Activated CD4-positive, alpha-beta T cell treated with anti-CD3 and anti-CD28 coated beads, Interleukin-2, amount 10 ng/mL, durations not matched to agents 7 days and 5 days (primary cell): ENCODE results near the gene PRM2. TPM values are rescaled to one million over a fixed set of nuclear protein-coding genes. Genes with fewer than 3 reads are reported as not detected.
"Not testable (repeated sequence)": the region's sequence is repeated elsewhere in the genome, so short reads cannot be mapped to it uniquely, and the experiment has no call there.

ENCODE experiments used
- CTCF ChIA-PET: fragments of 350-600 bp; sonication (Branson Sonifier 250); formaldehyde crosslinking; loops from one replicate; lab custom pipeline; 2021; ENCODE audit warnings: antibody characterized with exemption; lab: Charles Lee
- POLR2A ChIA-PET: fragments of 350-600 bp; sonication (Branson Sonifier 250); formaldehyde crosslinking; loops from one replicate; lab custom pipeline; 2021; ENCODE audit warnings: antibody characterized with exemption; lab: Charles Lee
- DNase-seq: peaks from one replicate; pipeline ENCODE4 v3.0.0-alpha.2; 2020
- H3K27ac Mint-ChIP-seq: one replicate; pipeline ENCODE4 v1.8.0; 2021; ENCODE audit warnings: mild to moderate bottlenecking, moderate library complexity, mixed read lengths
- H3K27me3 Mint-ChIP-seq: one replicate; pipeline ENCODE4 v1.8.0; 2021; ENCODE audit warnings: mixed read lengths
- H3K36me3 Mint-ChIP-seq: one replicate; pipeline ENCODE4 v1.8.0; 2021; ENCODE audit warnings: low read depth, mixed read lengths
- H3K4me1 Mint-ChIP-seq: one replicate; pipeline ENCODE4 v1.8.0; 2021; ENCODE audit warnings: mixed read lengths
- H3K4me3 Mint-ChIP-seq: one replicate; pipeline ENCODE4 v1.8.0; 2021; ENCODE audit warnings: mild to moderate bottlenecking, moderate library complexity, mixed read lengths
- H3K9me3 Mint-ChIP-seq: one replicate; pipeline ENCODE4 v1.8.0; 2021; ENCODE audit warnings: mixed read lengths
- total RNA-seq, 2 experiments: library from RNA; stranded (reverse); gene quantifications; one replicate each; pipeline ENCODE4 v1.2.3, GENCODE V29; 2021

PRM2 gene
- total RNA-seq, 2 experiments from 2014 or later = not detected

DNA sequence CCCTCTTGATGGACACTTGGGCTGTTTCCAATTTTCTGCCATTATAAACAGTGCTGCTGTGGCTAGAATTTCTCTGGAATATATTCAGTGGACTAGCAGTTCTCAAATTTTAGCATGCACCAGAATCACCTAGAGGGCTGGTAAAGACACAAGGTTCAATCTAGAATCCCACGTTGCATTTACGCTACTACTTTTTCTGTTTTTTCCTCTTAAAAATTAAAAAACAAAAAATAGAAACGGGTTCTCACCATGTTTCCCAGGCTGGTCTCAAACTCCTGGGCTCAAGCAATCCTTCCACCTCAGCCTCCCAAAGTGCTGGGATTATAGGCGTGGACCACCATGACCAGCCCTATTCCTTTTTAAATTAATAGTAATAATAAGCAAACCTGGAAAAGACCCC is 19.4 kb upstream of the PRM2 start:
- CTCF ChIA-PET = no interaction called here
- H3K36me3 Mint-ChIP-seq = no peaks in the 10 kb centered on the region
- peaks cover 69% of the 10 kb centered on the region for H3K4me1 Mint-ChIP-seq

DNA sequence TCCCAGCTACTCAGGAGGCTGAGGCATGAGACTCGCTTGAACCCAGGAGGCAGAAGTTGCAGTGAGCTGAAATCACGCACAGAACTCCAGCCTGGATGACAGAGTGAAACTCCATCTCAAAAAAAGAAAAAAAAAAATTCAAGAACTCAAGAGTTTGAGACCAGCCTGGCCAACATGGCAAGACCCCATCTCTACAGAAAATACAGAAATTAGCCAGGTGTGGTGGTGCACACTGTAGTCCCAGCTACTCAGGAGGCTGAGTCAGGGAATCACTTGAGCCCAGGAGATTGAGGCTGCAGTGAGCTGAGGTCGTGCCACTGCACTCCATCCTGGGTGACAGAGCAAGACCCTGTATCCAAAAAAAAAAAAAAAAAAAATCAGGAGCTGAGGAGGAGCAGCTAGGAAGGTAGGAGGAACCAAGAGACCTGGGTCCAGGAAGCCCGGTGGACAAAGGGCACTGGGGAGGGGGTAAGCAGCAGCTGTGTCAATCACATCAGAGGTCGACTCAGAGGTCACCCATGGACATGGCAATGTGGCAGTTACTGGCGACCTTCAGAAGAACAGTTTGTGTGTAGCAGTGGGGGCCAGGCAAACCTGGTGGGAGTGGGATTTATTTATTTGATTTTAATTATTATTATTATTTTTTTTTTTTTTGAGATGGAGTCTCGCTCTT is 15.9 kb upstream of the PRM2 start:
- POLR2A ChIA-PET = no interaction called here
- H3K27ac Mint-ChIP-seq = no peak overlapping the region
- no peaks in the 10 kb centered on the region for H3K9me3 Mint-ChIP-seq
- H3K4me3 Mint-ChIP-seq = no peak overlapping the region
- DNase-seq = no peak
- peaks cover 11% of the 10 kb centered on the region for H3K27me3 Mint-ChIP-seq
- peaks cover 2% of the 10 kb centered on the region for H3K36me3 Mint-ChIP-seq
- peaks cover 51% of the 10 kb centered on the region for H3K4me1 Mint-ChIP-seq
- CTCF ChIA-PET = interaction anchor here (0.6 to 1.1 kb wide), 4 partner anchors 29 to 114 kb away, joined by 3 to 5 read pairs (median 4); no protein-coding TSS in a partner anchor

More for the DNA sequence above, 19.4 kb upstream of the PRM2 start:
- Mint-ChIP-seq H3K9me3 (no peaks in the 10 kb centered on the region), H3K27me3 (peaks cover 2% of the 10 kb centered on the region), H3K4me3 (no peak overlapping the region), H3K27ac (peak overlapping the region; percentile 94)
- POLR2A ChIA-PET = no interaction called here
- no peak for DNase-seq

- peaks cover 2% of the 10 kb centered on the region for H3K36me3 Mint-ChIP-seq
- peaks cover 43% of the 10 kb centered on the region for H3K4me1 Mint-ChIP-seq
- ChIA-PET CTCF (no interaction called here), POLR2A (no interaction called here)
- no peaks in the 10 kb centered on the region for H3K9me3 Mint-ChIP-seq
- no peak for DNase-seq
- peaks cover 11% of the 10 kb centered on the region for H3K27me3 Mint-ChIP-seq
- H3K4me3 Mint-ChIP-seq = no peak overlapping the region
- no peak overlapping the region for H3K27ac Mint-ChIP-seq
Measured at GRCh38 chr16:11291091-11291703, 14.9 kb upstream of the PRM2 start.

DNA sequence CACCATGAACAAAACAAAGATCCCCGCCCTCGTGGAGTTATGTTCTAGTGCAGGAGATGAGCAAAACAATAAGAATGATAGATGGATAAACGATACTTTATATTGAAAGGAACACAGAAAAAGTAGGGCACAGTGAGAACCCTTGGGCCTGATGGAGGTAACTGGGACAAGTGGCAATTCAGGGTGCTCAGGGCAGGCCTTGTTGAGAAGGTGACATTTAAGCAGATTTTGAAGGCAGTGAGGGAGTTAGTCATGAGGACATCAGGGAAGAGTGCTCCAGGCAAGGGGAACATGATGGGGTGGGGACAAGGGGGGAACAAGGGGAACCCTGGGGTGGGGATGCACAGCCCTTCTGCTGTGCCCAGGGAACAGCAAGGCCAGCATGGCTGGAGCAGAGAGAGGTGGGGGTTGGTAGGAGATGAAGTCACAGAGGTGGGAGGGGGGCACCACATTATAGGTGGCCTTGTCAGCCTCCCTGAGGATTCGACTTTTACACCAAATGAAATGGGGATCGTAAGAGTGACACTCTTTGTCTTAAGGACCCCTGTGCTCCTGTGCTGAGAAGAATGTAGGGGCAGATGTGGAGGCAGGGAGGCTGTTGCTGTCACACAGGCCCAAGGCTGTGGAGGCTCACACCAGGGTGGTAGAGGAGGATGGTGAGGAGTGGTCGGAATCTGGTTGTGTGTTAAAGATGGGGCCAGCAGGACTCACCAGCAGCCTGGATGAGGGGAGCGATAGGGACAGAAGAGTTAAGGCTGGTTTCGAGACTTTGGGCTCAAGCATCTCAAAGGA is 14.0 kb upstream of the PRM2 start:
- Mint-ChIP-seq H3K36me3 (peaks cover 2% of the 10 kb centered on the region), H3K27me3 (peaks cover 11% of the 10 kb centered on the region), H3K4me1 (peaks cover 45% of the 10 kb centered on the region), H3K4me3 (no peak overlapping the region), H3K27ac (no peak overlapping the region), H3K9me3 (peaks cover 3% of the 10 kb centered on the region)
- ChIA-PET CTCF (no interaction called here), POLR2A (no interaction called here)
- DNase-seq = no peak

DNA sequence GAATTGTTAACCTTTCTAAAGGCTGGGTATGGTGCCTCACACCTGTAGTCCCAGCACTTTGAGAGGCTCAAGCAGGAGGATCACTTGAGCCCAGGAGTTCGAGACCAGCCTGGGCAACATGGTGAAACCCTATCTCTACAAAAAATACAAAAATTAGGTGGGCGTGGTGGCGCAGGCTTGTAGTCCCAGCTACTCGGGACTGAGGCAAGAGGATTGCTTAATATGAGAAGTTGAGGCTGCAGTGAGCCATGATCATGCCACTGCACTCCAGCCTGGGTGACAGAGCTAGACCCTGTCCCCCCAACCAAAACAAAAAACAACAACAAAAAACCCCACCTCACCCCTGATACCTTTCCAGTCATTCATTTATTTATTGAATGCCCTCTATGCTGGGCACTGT is 13.4 kb upstream of the PRM2 start:
- CTCF ChIA-PET = interaction anchor here (1.5 kb wide), 1 partner anchor 9 kb away, joined by 4 read pairs; no protein-coding TSS in a partner anchor
- H3K36me3 Mint-ChIP-seq, H3K9me3 Mint-ChIP-seq, H3K27ac Mint-ChIP-seq, H3K4me3 Mint-ChIP-seq, H3K27me3 Mint-ChIP-seq, POLR2A ChIA-PET, DNase-seq: not testable (repeated sequence)
- peaks cover 39% of the 10 kb centered on the region for H3K4me1 Mint-ChIP-seq

- H3K9me3 Mint-ChIP-seq = peaks cover 3% of the 10 kb centered on the region
- peaks cover 2% of the 10 kb centered on the region for H3K36me3 Mint-ChIP-seq
- CTCF ChIA-PET = interaction anchor here (1.5 kb wide), 1 partner anchor 9 kb away, joined by 4 read pairs; no protein-coding TSS in a partner anchor
- H3K4me1 Mint-ChIP-seq = peaks cover 35% of the 10 kb centered on the region
- no peak for DNase-seq
- POLR2A ChIA-PET = no interaction called here
- H3K27ac Mint-ChIP-seq = no peak overlapping the region
- no peak overlapping the region for H3K4me3 Mint-ChIP-seq
- peaks cover 10% of the 10 kb centered on the region for H3K27me3 Mint-ChIP-seq
Measured at GRCh38 chr16:11289202-11289601, 12.9 kb upstream of the PRM2 start.

DNA sequence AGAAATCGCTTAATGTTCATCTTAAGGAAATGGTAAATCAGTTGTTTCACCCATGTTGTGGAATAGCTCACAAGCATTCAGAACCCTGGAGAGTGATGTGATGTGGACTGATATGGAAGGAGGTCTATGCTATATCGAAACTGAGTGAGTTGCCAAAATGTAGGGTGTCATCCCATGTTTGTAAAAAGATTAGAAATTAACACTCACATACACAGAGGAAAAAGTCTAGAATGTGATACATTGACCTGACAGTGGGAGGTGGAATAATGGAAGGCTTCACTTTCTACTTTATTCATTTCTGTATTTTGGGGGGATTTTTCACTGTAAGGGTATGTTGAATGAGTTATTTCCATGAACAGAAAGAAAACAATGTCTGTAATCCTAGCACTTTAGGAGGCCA is 9.6 kb upstream of the PRM2 start:
- POLR2A ChIA-PET = no interaction called here

DNA sequence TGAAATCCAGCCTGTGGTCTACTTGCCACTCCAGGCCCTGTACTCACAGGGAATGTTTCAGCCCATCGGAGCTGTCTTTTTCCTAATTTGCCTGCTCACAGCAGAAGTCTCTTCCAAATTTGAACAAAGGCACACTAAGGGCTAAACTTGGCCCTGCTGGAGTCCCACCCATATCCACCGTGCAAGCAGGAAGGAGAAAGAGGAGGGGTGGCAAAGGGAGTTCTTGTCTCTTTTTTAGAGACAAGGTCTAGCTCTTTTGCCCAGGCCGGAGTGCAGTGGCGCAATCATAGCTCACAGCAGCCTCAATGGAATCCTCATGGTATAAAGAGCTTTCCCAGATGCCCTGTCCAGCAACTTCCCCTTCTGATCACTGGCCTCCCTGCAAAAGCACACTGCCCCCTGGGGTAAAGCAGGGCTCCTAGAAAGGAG is 7.6 kb upstream of the PRM2 start:
- CTCF ChIA-PET = interaction anchor here (0.7 to 1.3 kb wide), 5 partner anchors 14 to 528 kb away, joined by 3 read pairs; no protein-coding TSS in a partner anchor
- no peak overlapping the region for H3K27ac Mint-ChIP-seq
- peaks cover 13% of the 10 kb centered on the region for H3K27me3 Mint-ChIP-seq
- H3K4me1 Mint-ChIP-seq = peaks cover 22% of the 10 kb centered on the region
- peaks cover 3% of the 10 kb centered on the region for H3K9me3 Mint-ChIP-seq
- no peak for DNase-seq
- POLR2A ChIA-PET = no interaction called here
- H3K4me3 Mint-ChIP-seq = no peak overlapping the region
- no peaks in the 10 kb centered on the region for H3K36me3 Mint-ChIP-seq

More for the DNA sequence above, 9.6 kb upstream of the PRM2 start:
- CTCF ChIA-PET = interaction anchor here (0.6 kb wide), 1 partner anchor 126 kb away, joined by 3 read pairs; no protein-coding TSS in a partner anchor
- Mint-ChIP-seq H3K4me3 (no peak overlapping the region), H3K36me3 (peaks cover 2% of the 10 kb centered on the region), H3K9me3 (peaks cover 3% of the 10 kb centered on the region), H3K4me1 (peaks cover 22% of the 10 kb centered on the region), H3K27ac (peak overlapping the region; percentile 31), H3K27me3 (peaks cover 17% of the 10 kb centered on the region)
- no peak for DNase-seq

GRCh38 chr16:11280616-11281522 is 4.6 kb upstream of the PRM2 start, which contains the start of gene PRM1:
Gene PRM1, minus strand, starts transcription at chr16:11281330. Its CDS starts 92 bp downstream, at chr16:11281238.
- Mint-ChIP-seq H3K4me3 (no peak within 1 kb of the TSS), H3K27me3 (peaks cover 7% of the 10 kb centered on the region), H3K9me3 (peaks cover 2% of the 10 kb centered on the region), H3K4me1 (peaks cover 17% of the 10 kb centered on the region), H3K36me3 (no peaks in the 10 kb centered on the region), H3K27ac (no peak within 1 kb of the TSS)
- DNase-seq = no peak
- CTCF ChIA-PET = no interaction called here
- POLR2A ChIA-PET = no interaction called here

DNA sequence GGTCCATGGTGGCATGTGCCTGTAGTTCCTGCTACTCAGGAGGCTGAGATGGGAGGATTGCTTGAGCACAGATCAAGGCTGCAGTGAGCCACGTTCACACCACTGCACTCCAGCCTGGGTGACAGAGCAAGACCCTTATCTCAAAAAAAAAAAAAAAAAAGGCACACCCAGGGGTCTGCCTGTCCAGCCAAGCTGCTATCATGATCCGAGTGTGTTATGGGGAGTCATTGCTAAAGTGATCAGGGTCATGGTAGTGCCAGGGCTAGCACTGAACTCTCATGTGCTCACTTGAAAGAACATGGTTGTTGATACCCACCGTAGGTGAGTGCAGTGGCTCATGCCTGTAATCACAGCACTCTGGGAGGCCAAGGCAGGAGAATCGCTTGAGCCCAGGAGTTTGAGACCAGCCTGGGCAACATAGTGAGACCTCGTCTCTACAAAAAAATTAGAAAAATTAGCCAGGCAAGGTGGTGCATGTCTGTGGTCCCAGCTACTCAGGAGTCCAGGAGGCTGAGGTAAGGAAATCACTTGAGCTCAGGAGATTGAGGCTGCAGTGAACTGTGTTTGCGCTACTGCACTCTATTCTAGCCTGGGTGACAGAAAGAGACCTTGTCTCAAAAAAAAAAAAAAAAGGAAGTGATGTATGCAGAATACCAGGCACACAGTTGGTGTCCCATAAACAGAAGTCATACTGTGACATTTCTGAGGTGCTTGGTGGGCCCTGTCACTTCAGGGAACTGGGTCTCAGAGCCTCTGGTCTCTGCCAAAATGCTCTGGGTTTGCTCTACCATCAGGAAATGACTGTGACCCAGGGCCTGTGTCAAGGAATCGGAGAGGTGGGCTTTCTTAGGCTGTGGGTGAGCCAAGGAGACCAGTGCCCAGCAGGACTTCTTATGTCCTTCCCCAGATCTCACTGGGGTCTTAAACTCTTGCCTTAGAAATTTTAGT is 2.7 kb upstream of the PRM2 start:
- CTCF ChIA-PET = interaction anchor here (1.3 to 1.5 kb wide), 3 partner anchors 10 to 77 kb away, joined by 3 to 5 read pairs (median 4); partner anchors contain the start of gene TNP2

More for the DNA sequence above, 2.7 kb upstream of the PRM2 start:
- peaks cover 15% of the 10 kb centered on the region for H3K4me1 Mint-ChIP-seq
- DNase-seq = no peak
- H3K9me3 Mint-ChIP-seq = no peaks in the 10 kb centered on the region
- POLR2A ChIA-PET = no interaction called here
- no peak overlapping the region for H3K27ac Mint-ChIP-seq
- no peak overlapping the region for H3K4me3 Mint-ChIP-seq
- peaks cover 7% of the 10 kb centered on the region for H3K27me3 Mint-ChIP-seq
- no peaks in the 10 kb centered on the region for H3K36me3 Mint-ChIP-seq
